DND-41 (cell line): ENCODE data around the gene TARS1.

Source experiments
- ATAC-seq: fragments of 200-7000 bp; cut with Tn5 transposase; 3 replicates; pipeline ENCODE4 v1.9.1; 2021; ENCODE audit warnings: low read depth; ENCODE audit not compliant: insufficient read depth
- DNase-seq: peaks from one replicate; pipeline ENCODE4 v3.0.0-alpha.2; 2020
- H2AFZ ChIP-seq: 2 replicates; pipeline ENCODE4 v1.6.0; 2012; ENCODE audit warnings: low read depth, low read length
- H3K27ac ChIP-seq: 2 replicates; pipeline ENCODE4 v1.5.1; 2012; ENCODE audit warnings: low read length, inconsistent platforms
- H3K27me3 ChIP-seq: fragments of 200-600 bp; sonication (generic); 2 replicates; pipeline ENCODE4 v1.6.0; 2012; ENCODE audit warnings: low read length, mild to moderate bottlenecking, inconsistent platforms; ENCODE audit not compliant: insufficient read depth, poor library complexity
- H3K36me3 ChIP-seq: 2 replicates; pipeline ENCODE4 v1.5.1; 2012; ENCODE audit warnings: low read length, inconsistent platforms; ENCODE audit not compliant: insufficient read depth
- H3K4me1 ChIP-seq: 2 replicates; pipeline ENCODE4 v1.5.1; 2012; ENCODE audit warnings: mild to moderate bottlenecking, low read length; ENCODE audit not compliant: insufficient read depth
- H3K4me2 ChIP-seq: 2 replicates; pipeline ENCODE4 v1.6.0; 2012; ENCODE audit warnings: mild to moderate bottlenecking, moderate library complexity, low read length, inconsistent platforms; ENCODE audit not compliant: insufficient read depth
- H3K4me3 ChIP-seq, 2 experiments: fragments of 200-600 bp in 1 of 2; shearing (Covaris generic) in 1 of 2; 2 replicates each; pipeline ENCODE4 v1.5.1; 2012 to 2016; ENCODE audit warnings: inconsistent platforms in 2 of 2, low read length in 2 of 2, mild to moderate bottlenecking in 2 of 2, low read depth in 1 of 2, moderate library complexity in 1 of 2
- H3K79me2 ChIP-seq: 2 replicates; pipeline ENCODE4 v1.6.0; 2012; ENCODE audit warnings: low read length, inconsistent platforms; ENCODE audit not compliant: insufficient read depth
- H3K9ac ChIP-seq: 2 replicates; pipeline ENCODE4 v1.6.0; 2012; ENCODE audit warnings: low read depth, mild to moderate bottlenecking, inconsistent platforms, low read length, moderate library complexity
- H3K9me3 ChIP-seq: 2 replicates; pipeline ENCODE4 v1.5.1; 2012; ENCODE audit warnings: low read length, moderate library complexity, mild to moderate bottlenecking, inconsistent platforms; ENCODE audit not compliant: insufficient read depth, severe bottlenecking
- H4K20me1 ChIP-seq: 2 replicates; pipeline ENCODE4 v1.6.0; 2012; ENCODE audit warnings: low read length; ENCODE audit not compliant: insufficient read depth
- CTCF ChIP-seq: IDR thresholded peaks from 2 replicates; pipeline ENCODE4 v1.5.1; 2012; ENCODE audit warnings: borderline replicate concordance, low read length, moderate library complexity, mild to moderate bottlenecking; ENCODE audit not compliant: poor library complexity, severe bottlenecking; ENCODE audit errors: extremely low read depth
- EZH2 ChIP-seq: IDR thresholded peaks from 3 replicates; pipeline ENCODE4 v1.6.1; 2012; ENCODE audit warnings: borderline replicate concordance, low read depth, mild to moderate bottlenecking, moderate library complexity, low read length, inconsistent platforms; ENCODE audit not compliant: severe bottlenecking

TARS1 gene

GRCh38 chr5:33439905-33440481 is 772 bp upstream of the TARS1 start:
- peak overlapping the region; percentile 92 for H2AFZ ChIP-seq
- peak overlapping the region; percentile 99 for H3K27ac ChIP-seq
- H3K4me1 ChIP-seq: peaks cover 57% of the 10 kb centered on the region
- H3K4me2 ChIP-seq: peak overlapping the region; percentile 79
- no peaks in the 10 kb centered on the region for H3K9me3 ChIP-seq
- TF ChIP-seq CTCF: no peak
- TF ChIP-seq EZH2: no peak
- DNase-seq (no peak), ATAC-seq (no peak; the same call in 2 of the 3 replicates)
- H4K20me1 ChIP-seq: peaks cover 26% of the 10 kb centered on the region
- H3K36me3 ChIP-seq: peaks cover 20% of the 10 kb centered on the region
- H3K27me3 ChIP-seq: no peaks in the 10 kb centered on the region
- peak overlapping the region; percentile 88 for H3K9ac ChIP-seq
- H3K79me2 ChIP-seq: peaks cover 60% of the 10 kb centered on the region
- H3K4me3 ChIP-seq: peak overlapping the region; percentile 89 to 93

GRCh38 chr5:33441241-33442177 is 744 bp downstream of the TARS1 start:
- ATAC-seq (peak; percentile 23), DNase-seq (peak; percentile 52)
- Histone ChIP-seq H3K4me1 (peaks cover 59% of the 10 kb centered on the region), H3K4me3 (peak overlapping the region; percentile 89 to 93), H4K20me1 (peaks cover 41% of the 10 kb centered on the region), H3K27ac (peak overlapping the region; percentile 99), H3K9ac (peak overlapping the region; percentile 88), H3K4me2 (peak overlapping the region; percentile 79), H3K79me2 (peaks cover 75% of the 10 kb centered on the region), H3K9me3 (no peaks in the 10 kb centered on the region), H3K27me3 (no peaks in the 10 kb centered on the region), H3K36me3 (peaks cover 35% of the 10 kb centered on the region), H2AFZ (peak overlapping the region; percentile 94)
- TF ChIP-seq CTCF: no peak
- TF ChIP-seq EZH2: no peak

GRCh38 chr5:33444542-33444941 is 3.8 kb downstream of the TARS1 start:
- peak overlapping the region; percentile 50 for H3K4me2 ChIP-seq
- peak overlapping the region in 1 of 2 experiments; percentile 27; a peak in 1 of 4 replicates for H3K4me3 ChIP-seq
- no peak for ATAC-seq
- no peak for TF ChIP-seq EZH2
- no peak for TF ChIP-seq CTCF
- H3K4me1 ChIP-seq: peaks cover 51% of the 10 kb centered on the region
- 0 out of 2 replicates have a peak overlapping the region, but pooled peaks have one; percentile 11 for H3K9ac ChIP-seq
- peaks cover 62% of the 10 kb centered on the region for H4K20me1 ChIP-seq
- no peaks in the 10 kb centered on the region for H3K9me3 ChIP-seq
- H3K27ac ChIP-seq: 0 out of 2 replicates have a peak overlapping the region, but pooled peaks have one; percentile 39
- H3K79me2 ChIP-seq: peaks cover 93% of the 10 kb centered on the region
- no peaks in the 10 kb centered on the region for H3K27me3 ChIP-seq
- H3K36me3 ChIP-seq: peaks cover 62% of the 10 kb centered on the region
- H2AFZ ChIP-seq: no peak overlapping the region
- no peak for DNase-seq
